GM18507 (cell line): ENCODE results near the gene ME2.
A peak's percentile ranks its signal among the peaks of the same experiment; 100 is the strongest.
"Not testable (repeated sequence)": the region's sequence is repeated elsewhere in the genome, so short reads cannot be mapped to it uniquely, and the experiment has no call there.

Experiments
- DNase-seq: peaks from one replicate; pipeline ENCODE4 v3.0.0; 2011; ENCODE audit warnings: low read depth; ENCODE audit not compliant: insufficient read length; ENCODE audit errors: extremely low spot score
- FAIRE-seq: peaks from 2 replicates; lab custom pipeline; 2011; peaks lifted over from hg19 to GRCh38; lab: Jason Lieb, UNC

Gene ME2

DNA sequence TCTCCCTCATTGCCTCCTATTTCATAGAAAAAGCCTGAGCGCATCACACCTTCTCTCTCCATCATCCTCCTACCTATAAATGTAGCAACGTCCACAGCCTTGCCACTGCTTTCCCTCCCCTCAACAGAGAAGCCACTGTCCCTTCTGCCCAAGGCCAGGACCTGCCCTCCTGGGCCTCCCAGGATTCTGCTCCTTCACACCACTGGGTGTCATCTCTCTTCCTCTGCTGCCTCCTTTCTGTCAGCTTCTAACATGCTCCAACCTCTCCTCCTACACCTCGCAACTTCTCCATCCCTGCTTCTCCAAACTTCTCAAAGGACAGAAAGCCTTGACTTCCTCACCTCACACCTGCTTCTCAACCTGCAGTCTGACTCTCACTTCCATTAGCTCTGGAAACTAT, 21.2 kb upstream of the ME2 start:
- FAIRE-seq, result no peak
- DNase-seq, result no peak

DNA sequence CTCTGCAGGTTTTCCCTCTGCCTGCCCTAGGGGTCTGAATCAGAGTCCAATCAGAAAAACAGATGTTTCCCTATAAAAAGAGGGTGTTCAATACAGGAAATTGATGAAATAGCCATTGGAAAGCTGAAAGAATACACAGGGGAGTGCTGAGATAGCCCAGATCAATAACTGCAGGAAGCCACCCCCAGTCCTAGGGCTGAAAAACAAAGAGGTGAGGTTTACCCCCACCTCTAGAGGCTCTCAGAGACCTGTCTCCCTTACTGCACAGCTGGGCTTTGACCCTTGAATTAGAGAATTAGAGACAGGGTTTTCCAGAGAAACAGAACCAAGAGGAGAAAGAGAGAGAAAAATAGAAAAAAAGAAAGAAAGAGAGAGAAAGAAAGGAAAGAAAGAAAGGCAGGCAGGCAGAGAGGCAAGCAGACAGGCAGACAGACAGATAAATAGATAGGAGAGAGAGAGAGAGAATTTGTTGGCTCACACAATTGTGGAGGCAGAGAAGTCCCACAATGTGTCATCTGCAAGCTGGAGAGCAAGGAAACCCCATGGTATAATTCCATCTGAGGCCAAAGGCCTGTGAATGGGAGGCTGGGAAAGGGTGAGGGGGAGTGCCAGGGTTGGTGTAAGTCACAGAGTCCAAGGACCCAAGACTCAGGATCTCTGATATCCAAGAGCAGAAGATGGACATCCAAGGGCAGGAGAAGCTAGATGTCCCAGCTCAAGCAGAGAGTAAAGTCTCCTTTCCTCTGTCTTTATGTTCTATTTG, 18.9 kb upstream of the ME2 start:
- DNase-seq (no peak), FAIRE-seq (no peak)

DNA sequence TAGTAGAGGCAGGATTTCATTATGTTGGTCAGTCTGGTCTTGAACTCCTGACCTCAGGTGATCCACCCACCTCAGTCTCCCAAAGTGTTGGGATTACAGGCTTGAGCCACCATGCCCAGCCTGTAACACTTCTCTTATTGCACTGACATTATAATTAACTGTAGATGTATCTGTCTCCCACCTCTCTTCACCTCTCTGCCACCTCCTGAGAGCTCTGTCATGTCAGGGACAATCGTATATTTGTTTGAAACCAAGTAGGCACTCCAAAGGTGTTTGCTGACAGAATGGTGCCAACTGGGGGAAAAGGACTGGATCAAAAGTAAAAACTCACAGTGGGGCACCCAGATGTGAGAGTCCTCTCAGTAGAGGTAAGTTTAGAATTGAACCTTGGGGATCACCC, 17.3 kb upstream of the ME2 start:
- no peak for FAIRE-seq
- DNase-seq, result no peak

DNA sequence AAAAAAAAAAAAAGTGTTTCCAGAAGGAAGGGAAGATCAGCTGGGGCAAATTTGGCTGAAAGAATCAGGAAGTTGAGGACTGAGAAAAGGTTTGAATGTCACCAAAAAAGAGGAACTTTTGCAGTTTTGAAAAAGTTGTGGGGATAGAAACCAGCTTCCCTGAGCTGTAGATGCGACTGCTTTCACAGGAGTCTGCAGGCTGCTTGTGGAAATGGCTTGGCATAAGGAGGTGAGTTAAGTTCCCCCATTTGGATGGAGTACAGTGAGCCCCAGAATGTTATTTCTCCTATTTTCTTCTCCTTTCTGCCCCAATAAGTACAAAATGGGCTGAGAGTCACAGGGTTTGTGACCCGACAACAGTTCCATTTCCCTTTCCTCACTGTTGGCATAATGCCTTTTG, 16.5 kb upstream of the ME2 start:
- DNase-seq, result no peak
- no peak for FAIRE-seq

DNA sequence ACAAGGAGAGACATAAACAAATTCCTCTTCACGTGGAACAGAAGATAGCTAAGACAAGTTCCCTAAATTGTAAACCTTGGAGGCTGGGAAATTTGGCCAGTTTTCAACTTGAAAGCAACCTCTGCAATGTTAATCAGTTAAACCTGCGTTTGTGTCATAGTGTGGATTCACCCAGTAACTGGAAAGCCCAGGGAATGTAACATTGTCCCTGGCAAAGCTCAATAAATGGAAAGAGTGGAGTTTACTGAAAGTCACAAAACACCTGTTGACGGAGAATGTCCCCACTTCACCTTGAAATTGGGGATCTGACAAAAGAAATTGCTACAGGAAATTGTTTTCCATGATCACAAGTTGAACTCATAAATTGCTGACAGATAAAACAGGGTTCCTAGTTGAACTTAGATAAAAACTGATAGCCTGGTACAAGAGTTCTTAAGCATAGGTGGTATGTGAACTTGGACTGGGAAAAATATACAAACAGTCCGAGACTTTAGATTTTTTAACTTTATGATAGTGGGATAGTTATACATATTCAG, 15.0 kb upstream of the ME2 start:
- FAIRE-seq (no peak), DNase-seq (no peak)

DNA sequence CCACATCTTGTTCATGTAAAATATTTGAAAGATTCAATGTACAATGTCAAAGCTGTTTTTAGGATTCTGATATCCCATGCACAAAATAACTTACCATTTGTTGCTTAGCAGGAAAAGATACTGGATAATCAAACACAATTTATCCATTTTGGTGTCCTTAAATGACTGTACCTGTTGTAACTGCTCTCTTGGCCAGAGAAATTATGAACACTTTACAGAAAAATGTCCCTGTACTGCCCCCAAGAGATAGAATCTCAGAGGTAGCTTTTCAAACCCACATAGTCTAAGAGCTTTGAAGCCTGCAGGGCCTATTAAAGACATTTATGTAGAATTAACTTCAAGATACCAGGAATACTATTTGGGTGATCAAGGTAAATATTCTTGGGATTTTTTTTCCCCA, 12.2 kb upstream of the ME2 start:
- DNase-seq, result no peak
- FAIRE-seq, result no peak

DNA sequence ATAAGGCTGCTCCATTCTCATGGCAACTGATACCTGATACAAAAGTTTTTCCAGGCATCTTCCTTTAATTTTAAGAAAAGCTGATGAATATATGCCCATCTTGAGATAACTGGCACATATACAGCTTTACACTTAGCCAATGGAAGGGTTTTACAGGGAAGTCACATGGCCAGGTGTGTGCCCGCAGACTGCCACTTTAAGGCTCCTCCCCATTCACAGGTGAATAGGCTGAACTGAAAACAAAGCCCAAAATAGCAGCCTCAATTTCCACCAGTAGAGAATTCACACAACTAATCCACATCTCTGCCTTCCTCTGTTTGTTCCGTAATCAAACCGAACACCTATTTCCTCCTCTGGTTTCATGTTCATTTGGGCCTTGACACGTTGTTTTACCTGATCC, 9.8 kb upstream of the ME2 start:
- no peak for FAIRE-seq
- DNase-seq, result no peak

DNA sequence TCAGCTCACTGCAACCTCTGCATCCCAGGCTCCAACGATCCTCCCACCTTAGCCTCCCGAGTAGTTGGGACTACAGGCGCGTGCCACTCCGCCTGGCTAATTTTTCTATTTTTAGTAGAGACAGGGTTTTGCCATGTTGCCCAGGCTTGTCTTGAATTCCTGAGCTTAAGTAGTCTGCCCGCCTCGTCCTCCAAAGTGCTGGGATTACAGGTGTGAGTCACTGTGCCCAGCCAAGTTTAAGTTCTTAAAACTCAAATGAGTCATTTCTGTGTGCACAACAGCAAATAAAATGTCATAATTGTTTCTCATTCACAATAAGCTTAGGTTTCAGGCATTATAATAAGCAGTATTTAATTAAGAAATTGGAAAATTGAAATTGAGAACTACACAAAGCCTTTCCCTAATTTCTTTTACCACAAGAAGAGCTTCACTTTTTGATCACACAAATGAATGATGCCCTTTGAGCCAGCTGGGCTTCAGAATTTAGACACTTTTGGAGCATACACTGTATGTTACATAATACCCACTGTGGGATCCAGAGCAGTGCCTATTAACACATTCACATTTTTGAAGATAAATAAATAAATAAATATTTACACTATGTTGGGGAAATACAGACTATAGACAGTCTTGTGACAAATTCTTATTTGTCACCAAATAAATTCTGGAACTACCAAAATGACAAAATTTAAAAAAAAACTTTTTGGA, 8.6 kb upstream of the ME2 start:
- DNase-seq (no peak), FAIRE-seq (no peak)

DNA sequence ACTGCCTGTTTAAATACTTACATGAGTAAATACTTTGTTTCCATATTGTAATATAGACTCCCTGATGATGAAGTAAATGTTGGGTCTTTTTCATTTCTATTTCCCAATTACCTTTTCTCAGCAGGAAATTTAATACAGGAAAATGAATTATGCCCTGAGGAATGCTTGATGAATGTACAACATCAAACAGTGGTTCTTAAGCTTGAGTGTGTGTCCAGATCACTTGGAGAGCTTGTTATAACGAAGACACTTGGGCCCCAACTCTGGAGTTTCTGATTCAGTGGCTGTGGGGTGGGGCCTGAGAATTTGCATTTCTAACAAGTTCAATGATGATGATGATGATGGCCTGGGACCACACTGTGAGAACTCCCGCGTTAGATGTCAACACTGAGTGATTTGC, 7.1 kb upstream of the ME2 start:
- no peak for FAIRE-seq
- DNase-seq, result no peak

DNA sequence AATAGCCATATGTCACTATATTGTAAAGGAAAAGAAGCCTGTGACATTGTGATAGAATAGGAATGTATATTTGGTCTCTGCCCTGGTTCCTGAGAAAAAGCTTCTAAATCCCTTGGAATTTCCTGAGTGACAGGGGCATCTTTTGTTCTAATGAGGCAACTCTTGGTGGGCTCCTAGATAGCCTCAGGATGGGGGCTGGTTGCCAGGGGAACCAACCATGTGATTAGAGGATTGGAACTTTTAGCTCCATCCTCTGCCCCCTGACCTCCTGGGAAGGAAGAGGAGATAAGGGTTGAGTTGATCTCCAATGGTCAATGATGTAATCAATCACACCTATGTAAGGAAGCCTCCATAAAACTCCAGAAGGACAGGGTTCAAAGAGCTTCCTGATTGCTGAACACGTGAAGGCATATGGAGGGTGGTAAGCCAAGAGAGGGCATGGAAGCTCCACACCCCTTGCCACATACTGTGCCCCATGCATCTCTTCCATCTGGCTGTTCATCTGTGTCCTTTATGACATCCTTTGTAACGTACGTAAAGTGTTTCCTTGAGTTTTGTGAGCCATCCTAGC, 2.9 kb upstream of the ME2 start:
- no peak for FAIRE-seq

DNA sequence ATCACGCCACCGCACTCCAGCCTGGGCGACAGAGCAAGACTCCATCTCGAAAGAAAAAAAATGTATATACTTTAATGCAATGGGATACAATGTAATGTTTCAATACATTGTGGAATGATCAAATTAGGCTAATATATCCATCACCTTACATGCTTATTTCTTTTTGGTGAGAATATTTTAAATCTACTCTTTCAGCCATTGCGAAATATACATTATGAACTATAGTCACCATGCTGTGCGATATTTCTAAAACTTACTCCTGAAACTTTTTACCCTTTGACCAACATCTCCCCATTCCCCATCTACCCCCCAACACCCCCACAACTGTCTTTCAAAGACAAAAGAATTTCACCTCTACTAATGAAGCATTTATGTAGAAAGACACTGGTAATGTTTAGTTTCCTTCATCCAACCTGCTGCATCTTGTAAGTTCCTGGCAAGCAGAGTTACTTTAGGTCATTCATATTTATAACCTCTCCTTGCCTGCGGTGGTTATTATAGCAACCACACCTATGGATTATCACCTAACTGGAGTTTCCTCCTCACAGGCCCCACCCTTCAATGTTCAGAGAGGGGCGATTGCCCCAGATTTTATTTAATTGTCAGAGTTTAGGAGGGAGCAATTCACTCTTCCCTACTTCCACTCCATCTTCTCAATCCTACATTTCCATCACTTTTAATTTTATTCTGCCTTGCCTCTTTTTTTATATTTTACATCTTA, 1.2 kb upstream of the ME2 start:
- FAIRE-seq (peak; percentile 31), DNase-seq (no peak)

More for the DNA sequence above, 2.9 kb upstream of the ME2 start:
- DNase-seq, result no peak

DNA sequence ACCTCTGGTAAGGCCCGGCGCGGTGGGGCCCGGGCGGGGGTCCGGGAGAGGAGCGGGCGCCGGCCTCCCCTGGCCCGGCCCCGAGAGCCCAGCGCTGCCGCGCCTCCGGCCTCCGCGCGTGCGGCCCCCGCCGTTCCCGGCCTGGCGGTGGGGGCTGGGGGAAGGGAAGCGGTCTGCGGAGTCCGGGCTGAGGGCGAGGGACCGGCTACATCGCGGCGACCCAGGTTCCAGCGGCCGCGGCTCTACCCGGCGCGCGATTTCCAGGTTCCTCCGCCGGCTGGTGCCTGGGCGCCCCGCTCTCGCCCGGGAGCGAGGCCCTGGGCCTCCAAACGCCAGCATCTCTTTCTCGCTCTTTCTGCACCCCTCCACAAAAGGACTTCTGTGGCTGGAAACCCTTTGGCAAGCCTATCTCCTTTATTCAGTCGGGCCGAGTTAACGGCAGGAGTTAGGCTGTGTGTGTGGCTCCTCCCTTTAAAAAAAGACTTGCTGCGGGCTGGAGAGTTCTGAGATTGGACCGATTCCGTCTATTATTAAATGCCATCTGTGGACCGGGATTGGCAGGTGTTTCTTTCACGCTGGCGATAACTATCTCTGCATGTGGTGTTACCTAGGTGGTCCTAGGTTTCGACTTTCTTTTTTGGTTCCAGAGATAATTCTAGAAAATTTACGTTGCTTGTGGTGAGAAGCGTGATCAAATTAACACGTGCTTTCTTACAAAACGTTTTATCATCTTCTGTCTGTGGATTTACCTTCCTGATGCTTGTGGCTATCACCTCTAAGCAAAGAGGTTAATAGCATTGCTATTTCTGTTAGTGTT, 592 bp downstream of the ME2 start:
- peak; percentile 20 for DNase-seq

DNA sequence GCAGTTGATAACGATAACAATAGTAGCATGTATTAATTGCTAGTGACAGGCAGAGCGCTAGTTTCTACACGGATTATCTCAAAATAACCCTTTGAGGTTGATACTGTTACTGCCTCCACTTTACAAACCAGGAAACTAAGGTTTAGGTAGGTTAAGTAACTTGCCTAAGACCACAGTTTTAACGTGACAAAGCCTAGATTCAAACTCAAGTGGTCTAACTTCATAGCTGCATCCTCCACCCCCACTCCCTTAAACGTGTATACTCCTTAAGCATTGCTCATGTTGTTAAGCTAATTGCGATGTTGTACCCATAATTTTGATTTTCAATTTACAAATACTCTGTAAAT, 1.2 kb downstream of the ME2 start:
- no peak for DNase-seq
- peak; percentile 71 for FAIRE-seq

More for the DNA sequence above, 592 bp downstream of the ME2 start:
- FAIRE-seq, result peak; percentile 63

DNA sequence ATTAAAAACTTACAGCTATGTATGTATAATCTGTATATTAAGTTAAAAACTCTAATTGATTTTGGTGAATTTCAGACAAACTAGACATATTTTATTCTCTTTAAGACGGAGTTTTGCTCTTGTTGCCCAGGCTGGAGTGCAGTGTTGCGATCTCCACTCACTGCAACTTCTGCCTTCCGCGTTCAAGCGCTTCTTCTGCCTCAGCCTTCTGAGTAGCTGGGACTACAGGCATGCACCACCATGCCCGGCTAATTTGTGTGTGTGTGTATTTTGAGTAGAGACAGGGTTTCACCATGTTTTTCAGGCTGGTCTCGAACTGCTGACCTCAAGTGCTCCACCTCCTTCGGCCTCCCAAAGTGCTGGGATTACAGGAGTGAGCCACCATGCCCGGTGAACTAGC, 2.0 kb downstream of the ME2 start:
- not testable (repeated sequence) for FAIRE-seq, DNase-seq

DNA sequence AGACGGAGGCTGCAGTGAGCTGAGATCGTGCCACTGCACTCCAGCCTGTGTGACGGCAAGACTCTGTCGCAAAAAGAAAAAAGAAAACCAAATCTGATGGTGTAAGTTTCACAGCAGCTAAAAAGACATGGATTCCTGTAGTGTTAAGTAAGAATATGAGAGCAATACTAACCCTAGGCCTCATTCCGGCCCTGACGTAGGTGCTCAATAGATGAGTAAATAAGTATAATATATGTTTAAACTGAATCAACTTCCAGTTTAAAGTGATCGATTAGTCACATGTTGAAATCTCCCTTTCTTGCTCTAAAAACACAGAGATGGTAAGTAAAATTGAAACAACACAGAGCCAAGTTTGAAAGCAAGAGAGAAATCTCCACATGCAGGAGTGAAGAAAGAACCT, 8.0 kb downstream of the ME2 start:
- no peak for FAIRE-seq
- no peak for DNase-seq

DNA sequence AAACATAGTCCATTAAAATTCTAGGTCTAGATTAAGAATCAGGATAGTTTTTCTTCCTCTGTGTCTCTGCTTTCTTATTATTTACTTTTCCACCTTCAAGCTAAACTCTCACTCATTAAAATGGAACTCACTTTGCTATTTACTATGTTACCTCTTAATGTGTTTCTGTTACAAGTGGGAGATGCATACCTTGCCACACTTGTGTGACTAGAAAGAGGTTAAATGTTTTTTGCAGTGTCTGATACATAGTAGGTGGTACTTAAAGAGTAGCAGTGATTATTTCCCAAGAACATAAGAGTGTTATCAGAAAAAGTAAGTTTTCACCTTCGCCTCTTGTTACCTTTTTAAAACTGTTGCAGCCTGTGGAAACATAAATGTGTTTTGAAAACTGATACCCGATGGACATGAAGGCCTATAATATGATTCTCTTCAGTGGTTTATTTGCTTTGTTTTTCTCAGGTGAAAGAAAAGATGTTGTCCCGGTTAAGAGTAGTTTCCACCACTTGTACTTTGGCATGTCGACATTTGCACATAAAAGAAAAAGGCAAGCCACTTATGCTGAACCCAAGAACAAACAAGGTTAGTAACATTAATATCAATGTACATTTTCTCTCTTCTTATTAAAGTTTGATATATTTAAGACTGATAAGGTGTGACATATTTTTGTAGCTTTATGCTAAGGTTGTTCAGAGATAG, 16.6 kb downstream of the ME2 start:
- FAIRE-seq (no peak), DNase-seq (no peak)

DNA sequence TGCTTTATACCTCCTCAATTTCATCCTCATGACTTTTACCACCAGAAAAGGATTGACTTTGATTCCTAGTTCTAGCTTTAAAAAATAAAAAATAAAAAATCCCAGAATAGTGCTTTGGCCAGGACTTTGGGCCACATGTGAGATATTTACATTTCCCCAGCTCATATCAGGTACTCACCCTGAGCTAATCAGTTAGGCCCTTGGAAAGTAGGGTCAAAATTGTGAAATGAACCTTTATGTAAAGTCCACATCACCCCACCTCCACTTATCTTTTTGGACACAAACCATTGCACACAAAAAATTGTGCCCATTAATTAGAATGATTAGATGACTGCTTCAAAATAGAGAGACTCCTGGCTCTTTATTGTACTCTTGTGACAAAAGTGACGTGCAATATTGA, 17.2 kb downstream of the ME2 start:
- DNase-seq (no peak), FAIRE-seq (peak; percentile 45)

DNA sequence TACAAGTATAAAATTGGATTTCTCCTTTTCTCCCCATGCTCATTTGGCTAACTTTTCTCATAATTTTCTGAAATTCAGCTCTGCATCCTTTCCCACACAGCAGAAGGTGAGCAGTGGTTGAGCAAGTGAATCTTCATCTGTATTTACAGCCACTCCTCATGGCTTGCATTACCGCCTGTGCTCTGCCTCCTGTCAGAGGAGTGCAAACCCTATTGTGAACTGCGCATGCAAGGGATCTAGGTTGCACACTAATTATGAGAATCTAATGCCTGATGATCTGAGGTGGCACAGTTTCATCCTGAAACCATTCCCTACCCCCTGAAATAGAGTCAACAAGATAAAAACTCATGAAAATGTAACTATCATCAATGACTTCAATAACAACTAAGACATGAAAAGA, 20.0 kb downstream of the ME2 start:
- FAIRE-seq (no peak), DNase-seq (no peak)

DNA sequence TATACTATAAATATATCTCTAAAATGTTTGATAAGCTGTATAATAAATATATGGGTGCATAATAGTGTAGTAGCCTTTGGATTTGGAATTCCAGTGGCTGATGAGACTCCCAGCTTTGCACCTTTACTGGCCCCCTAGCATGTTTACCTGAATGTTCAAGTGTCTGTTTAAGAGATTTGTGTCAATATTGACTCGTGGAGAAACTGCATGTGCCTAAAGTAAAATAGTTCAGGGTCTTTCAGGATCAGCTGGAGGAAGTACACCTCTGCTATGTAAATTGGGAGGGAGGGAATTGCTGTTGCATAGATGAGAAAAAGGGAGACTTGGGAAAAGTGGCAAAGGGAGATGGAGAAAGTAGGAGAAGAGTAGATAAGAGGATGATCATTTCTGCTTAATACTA, 23.9 kb downstream of the ME2 start:
- DNase-seq, result no peak
- FAIRE-seq, result no peak
